ENCODE measurements around the gene MAPKBP1.

MAPKBP1 gene

DNA sequence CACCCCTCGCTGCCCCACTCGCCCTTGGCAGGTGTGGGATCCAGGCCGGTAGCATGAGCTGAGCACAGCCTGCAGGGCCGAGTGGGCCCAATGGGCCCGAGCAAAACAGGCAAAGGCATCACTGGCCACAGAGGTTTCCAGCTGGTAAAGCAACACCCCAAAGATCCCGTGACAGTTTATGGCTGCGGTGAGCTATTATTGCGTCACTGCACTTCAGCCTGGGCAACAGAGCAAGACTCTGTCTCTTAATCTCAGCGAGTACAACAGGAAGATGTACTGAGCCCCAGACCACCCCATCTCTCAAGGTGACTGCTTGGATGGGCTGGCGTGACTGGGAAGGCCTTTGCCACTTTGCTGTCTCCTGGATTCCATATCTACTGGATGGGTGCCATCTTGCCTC is 57.9 kb downstream of the MAPKBP1 start:
- no peak for TF ChIP-seq GATA1 (IDR thresholded peaks at IDR 0.05; ENCODE audit: low read depth, low read length)
- TF ChIP-seq POLR2A (IDR thresholded peaks at IDR 0.05; ENCODE audit: low read length): no peak
- DNase-seq: no peak

DNA sequence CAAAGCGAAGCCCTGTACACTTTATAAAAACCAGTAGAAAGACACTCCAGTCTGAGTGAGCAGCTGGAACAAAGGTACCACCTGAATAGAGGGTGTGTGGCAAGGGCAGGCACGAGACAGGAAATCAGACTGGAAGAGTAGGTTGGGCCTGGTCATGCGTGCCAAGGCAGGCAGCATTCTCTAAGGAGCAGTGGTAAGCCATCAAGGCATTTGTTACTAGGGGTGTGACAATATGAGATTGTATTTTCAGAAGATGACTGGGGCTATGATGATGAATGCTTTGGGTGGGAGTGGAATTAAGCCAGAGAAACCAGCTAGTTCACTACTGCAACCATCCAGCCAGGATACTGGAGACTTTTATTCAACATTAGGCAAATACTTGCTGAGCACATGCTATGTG is 58.6 kb downstream of the MAPKBP1 start:
- TF ChIP-seq POLR2A (IDR thresholded peaks at IDR 0.05; ENCODE audit: low read length) (no peak), GATA1 (IDR thresholded peaks at IDR 0.05; ENCODE audit: low read depth, low read length) (no peak)
- DNase-seq: no peak

DNA sequence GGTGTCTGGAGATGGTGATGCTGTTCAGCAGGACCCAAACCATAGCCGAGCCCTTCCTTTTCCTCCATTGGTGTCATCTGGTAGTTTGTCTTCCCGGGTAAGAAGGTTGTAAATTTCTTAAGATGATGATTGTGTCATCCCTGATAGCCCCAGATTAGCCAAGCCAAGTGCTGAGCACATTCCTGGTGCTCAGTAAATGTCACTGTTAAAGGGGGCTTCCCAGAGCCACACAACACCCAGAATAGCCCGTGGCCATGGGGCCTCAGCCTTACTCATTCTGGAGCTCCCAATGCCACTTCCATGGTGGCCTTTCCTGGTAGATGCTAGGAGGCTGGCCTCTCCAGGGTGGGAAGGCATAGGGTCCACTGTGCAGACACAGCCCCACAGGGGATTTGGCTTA is 59.8 kb downstream of the MAPKBP1 start:
- no peak for TF ChIP-seq POLR2A (IDR thresholded peaks at IDR 0.05; ENCODE audit: low read length)
- no peak for TF ChIP-seq GATA1 (IDR thresholded peaks at IDR 0.05; ENCODE audit: low read depth, low read length)
- DNase-seq: no peak

DNA sequence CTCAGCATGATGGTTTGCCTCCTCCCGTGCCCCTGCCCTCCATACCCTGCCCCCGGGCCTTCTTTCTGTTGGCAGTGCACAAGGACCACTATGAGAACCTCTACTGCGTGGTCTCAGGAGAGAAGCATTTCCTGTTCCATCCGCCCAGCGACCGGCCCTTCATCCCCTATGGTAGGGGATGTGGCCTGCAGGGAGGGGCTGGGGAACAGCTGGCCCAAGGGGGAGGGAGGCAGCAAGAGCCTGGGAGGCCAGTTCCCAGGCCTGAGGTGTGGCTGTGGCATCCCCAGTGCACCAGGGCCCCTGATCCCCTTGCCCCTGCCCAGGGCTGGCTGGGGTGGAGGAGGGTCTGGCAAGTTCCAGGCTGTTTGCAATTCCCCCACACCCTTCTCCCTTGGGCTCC is 61.8 kb downstream of the MAPKBP1 start:
- TF ChIP-seq GATA1 (IDR thresholded peaks at IDR 0.05; ENCODE audit: low read depth, low read length): no peak
- no peak for TF ChIP-seq POLR2A (IDR thresholded peaks at IDR 0.05; ENCODE audit: low read length)
- DNase-seq: no peak

DNA sequence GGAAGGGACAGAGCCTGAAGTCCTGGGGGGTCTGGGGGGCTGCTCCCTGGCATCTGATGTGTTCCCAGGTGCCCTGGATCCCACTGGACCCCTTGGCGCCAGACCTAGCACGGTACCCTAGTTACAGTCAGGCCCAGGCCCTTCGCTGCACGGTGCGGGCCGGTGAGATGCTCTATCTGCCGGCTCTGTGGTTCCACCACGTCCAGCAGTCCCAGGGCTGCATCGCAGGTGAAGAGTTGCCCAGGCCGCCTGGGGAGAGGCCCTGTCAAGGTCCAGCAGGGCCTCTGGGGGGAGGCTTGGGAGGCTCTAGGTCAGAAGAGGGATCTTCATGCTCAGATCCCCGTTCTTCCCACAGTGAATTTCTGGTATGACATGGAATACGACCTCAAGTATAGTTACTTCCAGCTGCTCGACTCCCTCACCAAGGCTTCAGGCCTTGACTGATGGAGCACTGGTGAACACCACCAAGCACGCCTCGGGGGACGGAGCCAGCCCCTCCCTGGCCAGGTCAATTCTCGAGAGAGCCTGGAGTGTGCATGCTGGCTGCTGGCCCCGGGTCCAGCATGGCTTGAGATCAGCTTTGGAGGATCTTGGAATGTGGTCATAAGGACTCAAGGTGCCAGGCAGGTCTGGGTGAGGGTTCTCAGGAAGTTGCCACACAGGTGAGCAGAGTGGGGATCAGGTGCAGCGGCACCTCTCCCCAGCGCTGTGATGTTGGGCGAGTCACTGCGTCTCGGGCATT is 62.6 kb downstream of the MAPKBP1 start:
- DNase-seq: no peak
- TF ChIP-seq GATA1 (IDR thresholded peaks at IDR 0.05; ENCODE audit: low read depth, low read length): no peak
- no peak for TF ChIP-seq POLR2A (IDR thresholded peaks at IDR 0.05; ENCODE audit: low read length)

DNA sequence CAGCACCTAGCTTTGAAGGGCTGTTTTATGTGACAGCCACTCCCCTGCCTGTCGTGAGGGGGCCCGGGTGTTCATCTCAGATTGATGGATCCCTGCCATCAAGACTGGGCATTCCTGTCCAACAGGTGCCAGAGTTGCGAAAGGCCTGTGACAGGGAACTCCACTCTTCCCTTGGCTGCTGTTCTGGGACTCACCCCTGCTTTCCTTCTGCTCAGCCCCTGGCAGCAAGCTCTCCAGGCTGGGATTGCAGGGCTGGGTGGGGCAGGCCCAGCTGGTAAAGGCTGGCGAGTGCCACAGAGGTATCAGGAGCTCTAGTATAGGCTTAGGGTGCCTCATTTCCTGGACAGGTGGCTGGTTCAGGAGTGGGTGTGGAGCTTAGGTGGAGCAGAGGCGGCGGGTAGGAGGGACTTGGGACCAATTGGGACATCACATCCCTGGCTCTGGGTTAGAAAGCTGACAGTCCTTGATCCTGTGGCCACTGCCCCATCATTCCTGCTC is 64.2 kb downstream of the MAPKBP1 start, which contains the start of gene PLA2G4B:
Gene PLA2G4B (plus strand): TSS at position 448 of the 498 bp plus-strand sequence. CDS start 67 bp downstream, outside the sequence.
- no peak for DNase-seq
- TF ChIP-seq POLR2A (IDR thresholded peaks at IDR 0.05; ENCODE audit: low read length): no peak
- no peak for TF ChIP-seq GATA1 (IDR thresholded peaks at IDR 0.05; ENCODE audit: low read depth, low read length)

DNA sequence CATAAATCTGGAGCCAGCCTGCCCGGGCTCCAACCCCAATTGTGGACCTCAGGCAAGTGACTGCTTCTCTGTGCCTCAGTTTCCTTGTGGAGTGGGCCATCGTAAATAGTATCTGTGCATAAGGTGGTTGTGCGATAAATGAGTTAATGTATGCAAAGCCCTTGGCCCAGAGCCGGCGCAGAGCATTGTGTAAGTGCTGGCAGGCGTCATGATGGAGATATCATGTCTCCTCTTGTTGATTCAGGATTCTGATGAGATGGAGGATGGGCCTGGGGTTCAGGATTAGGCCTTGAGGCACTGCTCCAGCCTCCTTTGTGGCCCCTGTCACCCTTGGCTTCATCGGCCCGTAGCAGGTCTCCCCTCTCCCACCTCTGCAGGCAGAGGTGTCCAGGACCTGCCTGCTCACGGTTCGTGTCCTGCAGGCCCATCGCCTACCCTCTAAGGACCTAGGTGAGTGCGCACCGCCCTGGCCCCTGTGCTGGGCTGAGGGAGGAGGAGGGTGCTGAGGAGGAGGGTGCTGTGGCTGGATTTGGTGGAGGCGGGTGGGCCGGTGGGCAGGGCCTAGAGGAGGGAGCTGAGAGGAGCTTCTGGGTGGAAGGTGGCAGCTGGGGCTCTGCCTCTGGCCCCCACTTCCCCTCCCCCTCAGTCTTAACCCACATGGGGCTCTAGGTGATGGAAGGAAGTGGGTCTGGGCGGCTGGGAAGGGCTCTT is 65.7 kb downstream of the MAPKBP1 start:
- no peak for DNase-seq
- TF ChIP-seq POLR2A (IDR thresholded peaks at IDR 0.05; ENCODE audit: low read length) (no peak), GATA1 (IDR thresholded peaks at IDR 0.05; ENCODE audit: low read depth, low read length) (no peak)

DNA sequence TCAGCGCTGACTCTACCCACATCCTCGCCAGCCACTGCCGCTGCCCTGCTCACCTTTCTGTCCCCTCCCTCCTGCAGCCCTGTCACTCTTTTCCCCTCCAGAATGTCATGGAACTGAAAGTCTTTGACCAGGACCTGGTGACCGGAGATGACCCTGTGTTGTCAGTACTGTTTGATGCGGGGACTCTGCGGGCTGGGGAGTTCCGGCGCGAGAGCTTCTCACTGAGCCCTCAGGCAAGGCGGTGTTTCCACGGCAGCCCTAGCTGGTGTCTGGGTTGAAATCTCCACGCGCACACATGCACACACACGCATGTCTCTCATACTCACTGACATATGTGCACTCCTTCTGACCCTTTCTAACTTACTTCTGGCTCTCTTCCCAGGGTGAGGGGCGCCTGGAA is 66.4 kb downstream of the MAPKBP1 start:
- DNase-seq: no peak
- TF ChIP-seq POLR2A (IDR thresholded peaks at IDR 0.05; ENCODE audit: low read length): no peak
- TF ChIP-seq GATA1 (IDR thresholded peaks at IDR 0.05; ENCODE audit: low read depth, low read length): no peak

DNA sequence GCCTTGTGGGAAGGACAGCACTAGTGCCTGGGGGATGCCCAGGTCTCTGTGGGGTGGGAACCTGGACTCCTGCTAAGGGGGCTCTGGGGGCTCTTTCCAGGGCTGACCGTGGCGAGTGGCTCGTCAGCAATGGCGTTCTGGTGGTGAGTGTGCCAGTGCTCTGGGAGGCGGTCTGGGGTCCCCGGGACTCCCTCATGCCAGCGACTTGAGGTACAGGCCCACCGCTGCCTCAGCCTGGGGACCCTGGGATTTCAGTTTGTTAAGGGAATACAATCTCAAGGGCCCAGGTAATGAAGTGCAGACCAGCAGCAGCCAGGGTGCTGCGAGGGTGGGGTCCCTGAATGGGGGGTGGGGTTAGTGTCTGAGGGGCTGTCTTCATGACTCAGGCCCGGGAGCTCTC is 66.8 kb downstream of the MAPKBP1 start:
- DNase-seq: no peak
- TF ChIP-seq GATA1 (IDR thresholded peaks at IDR 0.05; ENCODE audit: low read depth, low read length) (no peak), POLR2A (IDR thresholded peaks at IDR 0.05; ENCODE audit: low read length) (no peak)

DNA sequence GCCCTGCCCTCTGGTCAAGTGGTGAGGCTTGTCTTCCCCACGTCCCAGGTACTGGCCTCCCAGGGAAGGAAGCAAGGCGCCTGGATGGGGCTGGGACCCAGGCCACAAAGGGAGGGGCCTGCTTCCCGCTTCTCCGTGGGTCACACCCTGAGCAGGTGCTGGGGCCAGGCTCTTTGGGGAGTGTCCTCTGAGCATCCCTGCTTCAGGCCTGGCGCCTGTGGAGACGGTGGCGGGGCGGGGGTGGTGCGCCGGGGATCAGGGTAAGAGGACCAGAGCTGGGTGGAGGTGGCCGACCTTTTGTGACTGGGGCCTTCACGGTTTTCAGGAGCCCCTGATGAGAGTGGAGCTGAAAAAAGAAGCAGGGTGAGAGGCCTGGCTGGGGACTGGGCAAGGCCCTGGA is 67.9 kb downstream of the MAPKBP1 start:
- TF ChIP-seq GATA1 (IDR thresholded peaks at IDR 0.05; ENCODE audit: low read depth, low read length) (no peak), POLR2A (IDR thresholded peaks at IDR 0.05; ENCODE audit: low read length) (no peak)
- DNase-seq: no peak

DNA sequence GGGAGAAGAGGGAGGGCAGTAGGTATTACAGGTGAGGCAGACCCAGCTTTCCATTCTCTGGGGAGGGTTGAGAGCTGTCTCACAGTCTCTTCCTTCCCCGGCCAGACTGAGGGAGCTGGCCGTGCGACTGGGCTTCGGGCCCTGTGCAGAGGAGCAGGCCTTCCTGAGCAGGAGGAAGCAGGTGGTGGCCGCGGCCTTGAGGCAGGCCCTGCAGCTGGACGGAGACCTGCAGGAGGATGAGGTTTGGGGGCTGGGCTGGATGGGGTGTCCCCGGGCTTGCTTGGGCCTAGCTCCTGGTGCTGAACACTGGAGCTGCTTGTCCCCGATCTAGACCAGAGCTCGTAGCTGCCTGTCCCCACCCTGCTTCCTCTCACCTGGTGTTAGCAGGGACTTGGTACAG is 69.3 kb downstream of the MAPKBP1 start:
- no peak for TF ChIP-seq POLR2A (IDR thresholded peaks at IDR 0.05; ENCODE audit: low read length)
- no peak for DNase-seq

DNA sequence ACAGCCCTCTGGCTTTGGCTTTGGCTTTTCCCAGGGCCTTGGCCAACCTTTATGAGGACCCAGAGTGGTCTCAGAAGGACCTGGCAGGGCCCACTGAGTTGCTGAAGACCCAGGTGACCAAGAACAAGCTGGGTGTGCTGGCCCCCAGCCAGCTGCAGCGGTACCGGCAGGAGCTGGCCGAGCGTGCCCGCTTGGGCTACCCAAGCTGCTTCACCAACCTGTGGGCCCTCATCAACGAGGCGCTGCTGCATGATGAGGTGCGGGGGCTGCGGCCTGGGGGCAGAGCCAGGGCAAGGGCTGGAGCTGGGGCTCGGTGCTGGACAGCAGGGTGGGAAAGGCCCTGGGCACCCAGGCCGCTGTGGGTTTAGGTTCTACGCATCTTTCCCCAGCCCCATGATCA is 70.5 kb downstream of the MAPKBP1 start:
- no peak for TF ChIP-seq POLR2A (IDR thresholded peaks at IDR 0.05; ENCODE audit: low read length)
- no peak for TF ChIP-seq GATA1 (IDR thresholded peaks at IDR 0.05; ENCODE audit: low read depth, low read length)
- DNase-seq: no peak

DNA sequence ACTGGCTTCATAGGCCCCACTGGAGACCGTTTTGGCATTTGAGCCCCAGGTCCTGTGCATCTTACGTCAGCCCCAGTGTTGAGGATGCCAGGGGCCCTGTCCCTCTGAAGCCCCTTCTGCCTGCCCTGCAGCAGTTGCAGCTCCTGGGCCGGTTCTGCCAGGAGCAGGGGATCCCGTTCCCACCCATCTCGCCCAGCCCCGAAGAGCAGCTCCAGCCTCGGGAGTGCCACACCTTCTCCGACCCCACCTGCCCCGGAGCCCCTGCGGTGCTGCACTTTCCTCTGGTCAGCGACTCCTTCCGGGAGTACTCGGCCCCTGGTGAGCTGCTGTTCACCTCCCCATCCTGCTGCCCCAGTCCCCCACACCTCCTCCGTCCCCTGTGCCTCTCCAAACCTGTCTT is 72.9 kb downstream of the MAPKBP1 start:
- TF ChIP-seq POLR2A (IDR thresholded peaks at IDR 0.05; ENCODE audit: low read length) (no peak), GATA1 (IDR thresholded peaks at IDR 0.05; ENCODE audit: low read depth, low read length) (no peak)

DNA sequence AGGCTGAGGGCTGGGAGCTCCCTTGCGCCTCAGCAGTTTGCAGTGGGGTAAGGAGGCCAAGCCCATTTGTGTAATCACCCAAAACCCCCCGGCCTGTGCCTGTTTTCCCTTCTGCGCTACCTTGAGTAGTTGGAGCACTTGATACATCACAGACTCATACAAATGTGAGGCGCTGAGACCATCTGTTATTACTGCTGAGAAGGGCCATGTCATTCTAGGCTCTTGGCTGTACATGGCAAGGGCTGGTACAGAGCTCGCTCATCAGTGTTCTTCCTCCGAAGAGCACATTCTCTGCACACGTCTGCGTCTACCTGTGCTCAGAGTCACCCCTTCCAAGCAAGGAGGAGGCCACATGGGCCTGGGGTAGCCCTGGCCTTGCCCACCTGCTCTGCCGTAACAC is 73.7 kb downstream of the MAPKBP1 start:
- TF ChIP-seq POLR2A (IDR thresholded peaks at IDR 0.05; ENCODE audit: low read length) (no peak), GATA1 (IDR thresholded peaks at IDR 0.05; ENCODE audit: low read depth, low read length) (no peak)
- no peak for DNase-seq

More for the DNA sequence above, 72.9 kb downstream of the MAPKBP1 start:
- DNase-seq: no peak

DNA sequence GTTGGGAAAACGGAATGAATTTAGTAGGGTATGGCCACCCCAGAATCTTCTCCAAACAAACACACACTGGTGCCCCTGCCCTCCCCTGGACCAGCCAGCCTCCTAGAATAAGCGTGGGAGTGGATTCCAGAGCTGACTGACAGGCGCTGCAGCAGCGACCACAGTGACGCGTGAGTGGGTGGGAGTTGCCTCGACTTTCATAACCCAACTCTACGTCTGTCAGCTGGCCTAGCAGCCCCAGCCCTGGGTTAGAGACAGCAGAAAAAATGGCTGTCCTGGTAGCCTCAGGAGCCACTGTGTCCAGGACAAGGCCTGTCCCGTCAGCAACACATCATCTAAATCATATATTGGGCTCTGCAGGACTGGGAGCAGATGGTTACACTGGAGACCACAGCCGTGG is 74.3 kb downstream of the MAPKBP1 start:
- DNase-seq: no peak
- TF ChIP-seq POLR2A (IDR thresholded peaks at IDR 0.05; ENCODE audit: low read length) (no peak), GATA1 (IDR thresholded peaks at IDR 0.05; ENCODE audit: low read depth, low read length) (no peak)

All from erythroblast (primary cell).